SIG-M5 (cell line): ENCODE results near the gene ZDHHC18.
"Not testable (repeated sequence)": the region's sequence is repeated elsewhere in the genome, so short reads cannot be mapped to it uniquely, and the experiment has no call there.

Experiments used
- DNase-seq: peaks from one replicate; lab custom pipeline; 2025; lab: John Stamatoyannopoulos, UW

ZDHHC18 gene

GRCh38 chr1:26791626-26792025, 34.9 kb upstream of the ZDHHC18 start:
- no peak for DNase-seq

- DNase-seq = no peak
These were observed 33.6 kb upstream of the ZDHHC18 start for GRCh38 chr1:26792924-26793323.

GRCh38 chr1:26794391-26794790, 32.1 kb upstream of the ZDHHC18 start:
- no peak for DNase-seq

- DNase-seq = no peak
These were observed 28.9 kb upstream of the ZDHHC18 start for GRCh38 chr1:26797627-26798026.

- no peak for DNase-seq
These were observed 26.9 kb upstream of the ZDHHC18 start for GRCh38 chr1:26799479-26800142.

GRCh38 chr1:26803932-26804331, 22.6 kb upstream of the ZDHHC18 start:
- DNase-seq = not testable (repeated sequence)

- DNase-seq = not testable (repeated sequence)
These were observed 16.4 kb upstream of the ZDHHC18 start for GRCh38 chr1:26810105-26810504.

- DNase-seq = no peak
These were observed 15.4 kb upstream of the ZDHHC18 start for GRCh38 chr1:26811057-26811456.

- DNase-seq = no peak
These were observed 14.8 kb upstream of the ZDHHC18 start for GRCh38 chr1:26811708-26812107.

- no peak for DNase-seq
These were observed 12.1 kb upstream of the ZDHHC18 start for GRCh38 chr1:26814377-26814776.

GRCh38 chr1:26814893-26815292, 11.6 kb upstream of the ZDHHC18 start:
- DNase-seq = no peak

GRCh38 chr1:26820784-26821269, 5.7 kb upstream of the ZDHHC18 start:
- peak; percentile 75 for DNase-seq

GRCh38 chr1:26822737-26823395, 3.6 kb upstream of the ZDHHC18 start:
- no peak for DNase-seq

GRCh38 chr1:26824731-26825130, 1.8 kb upstream of the ZDHHC18 start:
- DNase-seq = no peak

- DNase-seq = no peak
These were observed 667 bp downstream of the ZDHHC18 start for GRCh38 chr1:26827106-26827604.

- no peak for DNase-seq
These were observed 1.2 kb downstream of the ZDHHC18 start for GRCh38 chr1:26827663-26828062.

- no peak for DNase-seq
These were observed 2.0 kb downstream of the ZDHHC18 start for GRCh38 chr1:26828411-26828991.

- DNase-seq = no peak
These were observed 2.9 kb downstream of the ZDHHC18 start for GRCh38 chr1:26829184-26829911.

GRCh38 chr1:26831059-26831458, 4.6 kb downstream of the ZDHHC18 start:
- DNase-seq = no peak

GRCh38 chr1:26831546-26832248, 5.2 kb downstream of the ZDHHC18 start:
- DNase-seq = no peak

GRCh38 chr1:26832249-26832960, 5.9 kb downstream of the ZDHHC18 start:
- no peak for DNase-seq
